Prostate gland (tissue), 2 donors: ENCODE data around the gene CD27.
"Not testable (repeated sequence)": the region's sequence is repeated elsewhere in the genome, so short reads cannot be mapped to it uniquely, and the experiment has no call there.

Experiments
- POLR2AphosphoS5 ChIP-seq: sonication (generic); formaldehyde crosslinking; IDR thresholded peaks from one replicate; pipeline ENCODE4 v1.6.1; 2017; ENCODE audit warnings: antibody characterized with exemption
- TF ChIP-seq, protein P1 (sequence below), 4 experiments: fragments of 200-600 bp in 2 of 4; fragments of 450-650 bp in 2 of 4; sonication (generic) in 2 of 4; IDR thresholded peaks; 1 replicate in 3 of 4; 2 replicates in 1 of 4; pipeline ENCODE4 v1.5.1; 2016 to 2019; ENCODE audit warnings: antibody characterized with exemption in 4 of 4, mild to moderate bottlenecking in 2 of 4, moderate library complexity in 2 of 4

GRCh38 chr12:6466751-6467150, 22.0 kb downstream of the CD27 start:
- TF ChIP-seq POLR2AphosphoS5 = not testable (repeated sequence)
- TF ChIP-seq, protein P1, sequence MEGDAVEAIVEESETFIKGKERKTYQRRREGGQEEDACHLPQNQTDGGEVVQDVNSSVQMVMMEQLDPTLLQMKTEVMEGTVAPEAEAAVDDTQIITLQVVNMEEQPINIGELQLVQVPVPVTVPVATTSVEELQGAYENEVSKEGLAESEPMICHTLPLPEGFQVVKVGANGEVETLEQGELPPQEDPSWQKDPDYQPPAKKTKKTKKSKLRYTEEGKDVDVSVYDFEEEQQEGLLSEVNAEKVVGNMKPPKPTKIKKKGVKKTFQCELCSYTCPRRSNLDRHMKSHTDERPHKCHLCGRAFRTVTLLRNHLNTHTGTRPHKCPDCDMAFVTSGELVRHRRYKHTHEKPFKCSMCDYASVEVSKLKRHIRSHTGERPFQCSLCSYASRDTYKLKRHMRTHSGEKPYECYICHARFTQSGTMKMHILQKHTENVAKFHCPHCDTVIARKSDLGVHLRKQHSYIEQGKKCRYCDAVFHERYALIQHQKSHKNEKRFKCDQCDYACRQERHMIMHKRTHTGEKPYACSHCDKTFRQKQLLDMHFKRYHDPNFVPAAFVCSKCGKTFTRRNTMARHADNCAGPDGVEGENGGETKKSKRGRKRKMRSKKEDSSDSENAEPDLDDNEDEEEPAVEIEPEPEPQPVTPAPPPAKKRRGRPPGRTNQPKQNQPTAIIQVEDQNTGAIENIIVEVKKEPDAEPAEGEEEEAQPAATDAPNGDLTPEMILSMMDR (IDR thresholded peaks at IDR 0.05) = not testable (repeated sequence)
